Cardiac muscle cell (in vitro differentiated cells and primary cell): ENCODE results near the gene BRIP1. TPM values are rescaled to one million over a fixed set of nuclear protein-coding genes. Genes with fewer than 3 reads are reported as not detected.

Experiments used
- DNase-seq, 2 donors: peaks; one replicate each; pipeline versions ENCODE4 v3.0.0 to v3.0.0-alpha.2; 2010 to 2017; ENCODE audit warnings: low read depth in 1 of 2, low spot score in 1 of 2
- H3K27ac ChIP-seq: fragments of 200-600 bp; sonication (generic); 2 replicates; pipeline ENCODE4 v1.5.1; 2016
- H3K27me3 ChIP-seq: fragments of 200-600 bp; sonication (generic); 2 replicates; pipeline ENCODE4 v1.6.0; 2016; ENCODE audit warnings: control low read depth
- H3K36me3 ChIP-seq: fragments of 200-600 bp; sonication (generic); 2 replicates; pipeline ENCODE4 v1.5.1; 2016; ENCODE audit warnings: control low read depth
- H3K4me1 ChIP-seq: fragments of 200-600 bp; sonication (generic); 2 replicates; pipeline ENCODE4 v1.8.1; 2017; ENCODE audit warnings: low read depth, mild to moderate bottlenecking, mixed run types
- H3K4me3 ChIP-seq: fragments of 200-600 bp; sonication (generic); 2 replicates; pipeline ENCODE4 v1.5.1; 2016; ENCODE audit warnings: mild to moderate bottlenecking
- H3K9me3 ChIP-seq: fragments of 200-600 bp; sonication (generic); 2 replicates; pipeline ENCODE4 v1.5.1; 2017; ENCODE audit warnings: low read depth, mild to moderate bottlenecking, control low read depth
- CTCF ChIP-seq: IDR thresholded peaks from 2 replicates; pipeline ENCODE4 v1.5.1; 2012; ENCODE audit warnings: low read depth, mild to moderate bottlenecking, low read length
- polyA plus RNA-seq: library from polyadenylated mRNA; unstranded; fragments of >200 nt; fragmentation: Nextera tagmentation; extraction: Ambion mirVana; gene quantifications from 2 replicates; pipeline ENCODE4 v1.2.1, GENCODE V29; 2016
- total RNA-seq: library from RNA; depleted of rRNA; stranded (reverse); fragments of >200 nt; gene quantifications from 2 replicates; pipeline ENCODE4 v1.2.3, GENCODE V29; 2016

BRIP1 gene
- 3.1 and 9.2 TPM in 2 replicates for total RNA-seq
- polyA plus RNA-seq: 3.1 and 3.7 TPM in 2 replicates

GRCh38 chr17:61862975-61863800 is at the start of gene BRIP1:
BRIP1 (minus strand) TSS chr17:61863528; CDS start chr17:61861539, 1,989 bp downstream.
- peak within 1 kb of the TSS; percentile 74 for H3K4me3 ChIP-seq

GRCh38 chr17:61908292-61909037 is 45.1 kb upstream of the BRIP1 start:
- Histone ChIP-seq H3K9me3 (no peaks in the 10 kb centered on the region), H3K36me3 (peaks cover 49% of the 10 kb centered on the region), H3K27me3 (no peaks in the 10 kb centered on the region)

More at GRCh38 chr17:61862975-61863800, at the start of gene BRIP1:
- no peaks in the 10 kb centered on the region for H3K9me3 ChIP-seq
- peaks cover 13% of the 10 kb centered on the region for H3K36me3 ChIP-seq
- TF ChIP-seq CTCF: no peak
- peak; percentile 96 for DNase-seq
- no peaks in the 10 kb centered on the region for H3K27me3 ChIP-seq
- peak within 1 kb of the TSS; percentile 92 for H3K27ac ChIP-seq
- H3K4me1 ChIP-seq: peaks cover 7% of the 10 kb centered on the region

GRCh38 chr17:61907361-61907760 is 44.0 kb upstream of the BRIP1 start:
- no peak for TF ChIP-seq CTCF
- no peak for DNase-seq
- Histone ChIP-seq H3K27me3 (no peaks in the 10 kb centered on the region), H3K36me3 (peaks cover 52% of the 10 kb centered on the region), H3K27ac (no peak overlapping the region), H3K4me3 (no peak overlapping the region), H3K9me3 (no peaks in the 10 kb centered on the region), H3K4me1 (no peaks in the 10 kb centered on the region)

More at GRCh38 chr17:61908292-61909037, 45.1 kb upstream of the BRIP1 start:
- DNase-seq: no peak
- TF ChIP-seq CTCF: no peak
- H3K4me3 ChIP-seq: no peak overlapping the region
- H3K4me1 ChIP-seq: no peaks in the 10 kb centered on the region
- H3K27ac ChIP-seq: no peak overlapping the region

- DNase-seq: no peak
- Histone ChIP-seq H3K27ac (no peak overlapping the region), H3K36me3 (peaks cover 36% of the 10 kb centered on the region), H3K4me3 (no peak overlapping the region), H3K27me3 (no peaks in the 10 kb centered on the region), H3K4me1 (no peaks in the 10 kb centered on the region), H3K9me3 (no peaks in the 10 kb centered on the region)
- TF ChIP-seq CTCF: no peak
These were observed 40.9 kb upstream of the BRIP1 start for GRCh38 chr17:61904094-61904710.

- no peaks in the 10 kb centered on the region for H3K4me1 ChIP-seq
- no peak for DNase-seq
- no peak overlapping the region for H3K27ac ChIP-seq
- H3K4me3 ChIP-seq: no peak overlapping the region
- H3K9me3 ChIP-seq: no peaks in the 10 kb centered on the region
- H3K27me3 ChIP-seq: no peaks in the 10 kb centered on the region
- TF ChIP-seq CTCF: no peak
- peaks cover 40% of the 10 kb centered on the region for H3K36me3 ChIP-seq
These were observed 39.9 kb upstream of the BRIP1 start for GRCh38 chr17:61903251-61903650.
